ENCODE results near the gene HOXB4.
A peak's percentile ranks its signal among the peaks of the same experiment; 100 is the strongest.

HOXB4 gene

DNA sequence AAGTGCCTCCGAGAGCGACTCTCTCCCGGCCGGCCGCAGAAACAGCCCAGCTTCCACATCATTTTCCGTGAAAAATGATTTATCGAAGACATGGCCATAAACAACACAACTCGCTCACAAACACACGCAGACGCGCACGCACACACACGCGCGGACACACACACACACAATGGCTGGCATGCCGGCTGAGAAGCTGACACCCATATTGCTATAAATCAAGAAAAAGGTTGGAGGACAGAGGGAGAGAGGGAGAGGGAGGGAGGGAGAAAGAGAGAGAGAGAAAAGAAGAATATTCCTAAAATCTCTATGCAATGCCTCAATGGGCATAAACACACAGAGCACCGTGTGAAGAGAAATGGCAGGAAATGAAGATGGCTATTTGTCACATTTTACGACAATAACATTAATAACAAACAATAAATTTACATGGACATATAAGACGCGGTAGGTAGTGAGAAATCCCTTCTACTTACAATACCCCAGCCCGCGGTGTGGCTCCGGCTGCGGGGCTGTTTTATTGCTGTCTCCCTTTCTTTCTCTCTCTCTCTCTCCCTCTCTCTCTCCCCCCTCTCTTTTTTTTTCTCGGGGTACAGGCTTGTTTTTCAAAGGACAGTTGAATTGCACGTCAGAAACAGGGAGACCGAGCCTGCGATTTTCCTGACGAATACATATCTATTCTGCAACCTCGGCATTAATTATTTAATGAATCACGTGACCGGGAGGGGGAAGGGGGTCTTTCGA, 9.5 kb downstream of the HOXB4 start:
- no peak for DNase-seq (ENCODE audit: low read depth)
- TF ChIP-seq, protein P1, sequence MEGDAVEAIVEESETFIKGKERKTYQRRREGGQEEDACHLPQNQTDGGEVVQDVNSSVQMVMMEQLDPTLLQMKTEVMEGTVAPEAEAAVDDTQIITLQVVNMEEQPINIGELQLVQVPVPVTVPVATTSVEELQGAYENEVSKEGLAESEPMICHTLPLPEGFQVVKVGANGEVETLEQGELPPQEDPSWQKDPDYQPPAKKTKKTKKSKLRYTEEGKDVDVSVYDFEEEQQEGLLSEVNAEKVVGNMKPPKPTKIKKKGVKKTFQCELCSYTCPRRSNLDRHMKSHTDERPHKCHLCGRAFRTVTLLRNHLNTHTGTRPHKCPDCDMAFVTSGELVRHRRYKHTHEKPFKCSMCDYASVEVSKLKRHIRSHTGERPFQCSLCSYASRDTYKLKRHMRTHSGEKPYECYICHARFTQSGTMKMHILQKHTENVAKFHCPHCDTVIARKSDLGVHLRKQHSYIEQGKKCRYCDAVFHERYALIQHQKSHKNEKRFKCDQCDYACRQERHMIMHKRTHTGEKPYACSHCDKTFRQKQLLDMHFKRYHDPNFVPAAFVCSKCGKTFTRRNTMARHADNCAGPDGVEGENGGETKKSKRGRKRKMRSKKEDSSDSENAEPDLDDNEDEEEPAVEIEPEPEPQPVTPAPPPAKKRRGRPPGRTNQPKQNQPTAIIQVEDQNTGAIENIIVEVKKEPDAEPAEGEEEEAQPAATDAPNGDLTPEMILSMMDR (IDR thresholded peaks at IDR 0.05; ENCODE audit: low read depth, low read length, missing control alignments) = no peak
- in situ Hi-C loops (cut with HindIII; ENCODE audit: low sequenced_read_pairs) = no loop called here
- peak overlapping the region; percentile 82 for H3K4me3 ChIP-seq (ENCODE audit: low read depth, low read length)

DNA sequence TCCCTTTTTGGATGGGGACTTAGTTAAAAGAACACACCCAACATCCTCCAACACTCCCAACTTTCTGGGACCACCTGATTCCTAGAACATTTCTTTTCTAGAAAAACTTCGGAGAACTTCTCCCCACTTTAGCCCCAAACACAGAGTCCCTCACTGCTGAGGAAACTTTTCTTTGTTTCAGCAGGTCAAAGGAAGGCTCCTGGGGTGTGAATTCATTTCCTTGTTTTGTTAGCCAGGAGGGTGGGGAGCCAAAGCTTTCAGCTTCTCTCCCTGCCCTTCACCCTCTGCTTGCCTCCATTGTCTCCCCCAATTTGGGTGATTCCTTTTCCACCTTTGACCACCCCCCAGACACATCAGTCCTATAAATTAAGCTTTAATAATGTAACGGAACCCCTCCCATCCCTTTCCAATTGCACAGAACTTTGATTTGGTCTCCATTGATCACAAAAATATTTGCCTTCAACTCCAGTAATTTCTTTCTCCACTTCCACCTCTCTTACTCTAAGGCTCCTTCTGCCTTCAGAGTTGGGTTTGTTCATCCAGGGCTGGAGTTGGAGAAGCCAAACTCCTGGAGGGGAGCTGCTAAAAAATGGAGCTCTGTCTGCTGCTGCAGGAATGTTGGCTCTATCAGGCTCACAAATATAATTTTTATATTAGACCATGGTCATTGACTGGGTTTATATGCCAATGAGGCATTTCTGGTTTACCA, 10.3 kb downstream of the HOXB4 start:
- DNase-seq (ENCODE audit: low read depth) = no peak
- TF ChIP-seq, protein P1 (IDR thresholded peaks at IDR 0.05; ENCODE audit: low read depth, low read length, missing control alignments) = no peak
- H3K4me3 ChIP-seq (ENCODE audit: low read depth, low read length) = peak overlapping the region; percentile 82
- in situ Hi-C loops (cut with HindIII; ENCODE audit: low sequenced_read_pairs) = no loop called here

DNA sequence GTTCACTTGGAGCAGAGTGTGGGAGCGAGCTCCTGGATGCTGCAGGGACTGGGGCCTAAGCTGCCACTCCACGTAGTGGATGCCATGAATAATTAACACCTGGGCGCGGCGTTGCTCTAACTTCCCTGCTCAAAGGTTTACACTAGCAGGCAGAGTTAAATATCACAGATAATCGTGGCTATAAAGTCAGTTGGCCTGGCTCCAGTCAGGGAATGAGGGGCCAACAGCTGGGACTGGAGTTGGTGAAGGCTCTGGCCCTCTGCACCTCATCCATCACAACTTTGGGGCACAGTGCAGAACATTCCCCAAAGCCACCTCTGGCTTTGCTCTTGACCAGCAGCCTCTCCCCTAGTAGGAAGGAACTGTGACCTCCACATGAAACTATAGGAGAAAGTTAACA, 10.9 kb downstream of the HOXB4 start:
- peak overlapping the region; percentile 82 for H3K4me3 ChIP-seq (ENCODE audit: low read depth, low read length)
- no peak for DNase-seq (ENCODE audit: low read depth)
- in situ Hi-C loops (cut with HindIII; ENCODE audit: low sequenced_read_pairs) = no loop called here
- TF ChIP-seq, protein P1 (IDR thresholded peaks at IDR 0.05; ENCODE audit: low read depth, low read length, missing control alignments) = no peak

DNA sequence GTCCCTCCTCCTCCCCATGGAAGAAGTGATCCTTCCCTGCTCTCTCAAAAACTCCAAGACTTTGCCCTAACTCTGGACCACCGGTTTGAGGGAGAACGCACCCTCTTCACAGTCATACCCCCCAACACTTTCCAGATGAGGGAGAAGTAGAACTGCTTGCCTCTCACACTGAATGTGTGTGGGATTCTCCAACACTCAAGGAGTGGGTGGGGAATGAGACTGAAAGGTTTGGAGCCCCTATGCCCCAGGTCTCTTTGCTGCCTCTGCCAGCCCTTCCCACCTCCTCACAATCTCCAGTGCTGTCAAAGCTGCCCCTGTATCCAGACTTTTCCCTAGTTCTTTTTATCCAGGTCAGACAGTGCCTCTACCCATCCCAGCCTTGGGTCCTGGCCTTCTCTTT, 11.4 kb downstream of the HOXB4 start:
- TF ChIP-seq, protein P1 (IDR thresholded peaks at IDR 0.05; ENCODE audit: low read depth, low read length, missing control alignments) = no peak
- peak overlapping the region; percentile 82 for H3K4me3 ChIP-seq (ENCODE audit: low read depth, low read length)
- in situ Hi-C loops (cut with HindIII; ENCODE audit: low sequenced_read_pairs) = no loop called here
- DNase-seq (ENCODE audit: low read depth) = no peak

DNA sequence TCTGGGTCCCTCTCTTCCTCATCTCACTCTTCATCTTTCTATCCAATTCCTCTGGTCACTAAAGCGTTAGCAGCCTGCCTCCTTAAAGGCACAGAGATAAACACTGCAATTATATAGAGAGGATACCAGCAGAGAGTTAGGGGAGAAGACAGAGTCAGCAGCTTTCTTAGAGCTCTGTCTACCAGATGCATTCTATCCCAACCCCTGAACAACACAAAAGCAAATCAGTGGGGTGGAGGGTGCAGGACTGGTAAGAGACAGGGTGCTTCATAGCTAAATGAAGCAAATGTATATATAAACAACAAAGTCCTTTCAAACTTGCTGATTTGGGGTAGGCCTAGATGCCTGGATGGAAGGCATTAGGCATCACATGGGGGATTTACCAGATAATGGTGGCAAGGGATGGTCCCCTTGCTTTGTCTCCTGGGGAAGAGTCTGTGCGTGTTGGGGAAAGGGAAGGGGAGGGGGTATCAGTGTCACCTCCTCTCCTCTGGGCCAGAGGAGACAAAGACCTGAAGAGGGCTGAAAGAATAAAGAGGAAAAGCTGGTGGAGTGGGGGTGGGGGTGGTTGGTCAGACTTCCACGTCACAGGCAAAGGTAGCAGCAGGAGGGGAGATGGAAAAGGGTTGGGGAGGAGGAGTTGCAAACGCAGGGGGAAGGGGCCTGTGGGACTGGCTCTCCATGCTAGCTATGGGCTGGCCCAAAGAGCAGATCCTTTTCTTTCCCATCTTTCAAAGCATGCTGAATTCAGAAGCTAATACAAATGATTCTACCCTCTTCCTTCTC, 12.0 kb downstream of the HOXB4 start:
- TF ChIP-seq, protein P1 (IDR thresholded peaks at IDR 0.05; ENCODE audit: low read depth, low read length, missing control alignments) = no peak
- in situ Hi-C loops (cut with HindIII; ENCODE audit: low sequenced_read_pairs) = no loop called here
- DNase-seq (ENCODE audit: low read depth) = no peak
- H3K4me3 ChIP-seq (ENCODE audit: low read depth, low read length) = peak overlapping the region; percentile 82

DNA sequence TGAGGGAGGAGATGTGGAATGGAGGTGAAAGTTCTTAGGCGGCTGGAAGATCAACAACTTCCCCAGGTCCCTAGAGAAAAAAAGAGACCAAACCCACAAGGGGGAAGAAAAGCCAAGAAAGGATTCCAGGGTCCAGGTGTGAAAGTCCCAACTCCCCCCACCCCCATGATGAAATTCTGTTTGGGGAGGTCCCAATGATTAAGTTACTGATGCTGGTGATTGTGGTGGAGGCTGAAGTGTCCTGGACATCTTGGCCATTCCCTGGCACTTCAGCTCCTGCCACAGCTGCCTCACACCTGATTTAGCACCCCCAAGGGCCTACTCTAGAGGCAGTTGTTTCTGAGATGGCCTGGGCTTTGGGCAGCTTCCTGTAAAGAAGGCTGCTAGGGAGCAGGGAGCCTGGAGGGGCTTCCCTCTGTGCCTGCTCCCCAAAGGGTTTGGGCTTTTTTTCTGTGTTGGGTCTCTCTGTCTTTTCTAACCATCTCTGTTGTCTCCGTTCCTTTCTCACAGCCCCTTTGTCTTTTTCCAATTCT, 13.1 kb downstream of the HOXB4 start:
- in situ Hi-C loops (cut with HindIII; ENCODE audit: low sequenced_read_pairs) = no loop called here
- DNase-seq (ENCODE audit: low read depth) = no peak
- TF ChIP-seq, protein P1 (IDR thresholded peaks at IDR 0.05; ENCODE audit: low read depth, low read length, missing control alignments) = no peak
- H3K4me3 ChIP-seq (ENCODE audit: low read depth, low read length) = peak overlapping the region; percentile 82
